ENCODE measurements around the gene ZNHIT3. TPM values are rescaled to one million over a fixed set of nuclear protein-coding genes. Genes with fewer than 3 reads are reported as not detected.

Gene ZNHIT3
- total and polyA plus RNA-seq, 2 of the 13 experiments (the other 11 are each of a cell fraction or from before 2014, with no cell fraction given), result 66.6 to 77.4 TPM

GRCh38 chr17:36482611-36483504, 3.6 kb upstream of the ZNHIT3 start:
- intact Hi-C loops (cut with micrococcal nuclease; ENCODE audit: unreplicated experiment), result no loop called here
- H3K9ac ChIP-seq (ENCODE audit: insufficient read depth, low read depth, low read length), result peak overlapping the region; percentile 34; the same call in 1 of the 2 replicates
- TF ChIP-seq ZNF558 (CRISPR knock-in tag; IDR thresholded peaks at IDR 0.05; ENCODE audit: borderline replicate concordance) (0 out of 2 replicates have a peak, but pooled peaks have one; percentile 54), SP5 (CRISPR knock-in tag; IDR thresholded peaks at IDR 0.05; ENCODE audit: borderline replicate concordance, low read depth) (0 out of 2 replicates have a peak, but pooled peaks have one; percentile 9), ATAD3A (CRISPR knock-in tag; IDR thresholded peaks at IDR 0.05) (no peak), BRF2 (CRISPR knock-in tag; IDR thresholded peaks at IDR 0.05) (peak; percentile 85; the same call in 1 of the 2 replicates), ZHX2 (IDR thresholded peaks at IDR 0.05; ENCODE audit: low read depth) (no peak), ZHX2 (CRISPR knock-in tag; IDR thresholded peaks at IDR 0.05; ENCODE audit: borderline replicate concordance) (peak; percentile 90; the same call in 1 of the 2 replicates), TGIF2 (CRISPR knock-in tag; IDR thresholded peaks at IDR 0.05) (peak; percentile 63; the same call in 1 of the 2 replicates), ZNF331 (CRISPR knock-in tag; IDR thresholded peaks at IDR 0.05) (peak; percentile 86; the same call in 1 of the 2 replicates), GTF2F1 (IDR thresholded peaks at IDR 0.05; ENCODE audit: low read length) (no peak), ZNF281 (CRISPR knock-in tag; IDR thresholded peaks at IDR 0.05; ENCODE audit: borderline replicate concordance) (peak; percentile 48; the same call in 1 of the 2 replicates), HNF4A (CRISPR knock-in tag; IDR thresholded peaks at IDR 0.05) (peak; percentile 14; the same call in 1 of the 2 replicates), TARDBP (CRISPR knock-in tag; IDR thresholded peaks at IDR 0.05) (0 out of 2 replicates have a peak, but pooled peaks have one; percentile 25), ZNF674 (CRISPR knock-in tag; IDR thresholded peaks at IDR 0.05; ENCODE audit: low read depth) (no peak)

More at GRCh38 chr17:36482611-36483504, 3.6 kb upstream of the ZNHIT3 start:
- H3K4me1 ChIP-seq (ENCODE audit: insufficient read depth, low read length), result peaks cover 28% of the 10 kb centered on the region
- peaks cover 9% of the 10 kb centered on the region for H3K79me2 ChIP-seq (ENCODE audit: insufficient read depth, low read length)
- BruUV-seq (replicated peaks), result no TSS peak
- FAIRE-seq (no peak), DNase-seq (ENCODE audit: low spot score) (peak; percentile 54), ATAC-seq (peak; percentile 82)
- peak overlapping the region; percentile 68 for H3K4me2 ChIP-seq (ENCODE audit: low read depth, low read length)
- no peaks in the 10 kb centered on the region for H4K20me1 ChIP-seq (ENCODE audit: insufficient read depth, low read length)
- WGBS (ENCODE audit: low lambda C conversion rate), result 78% methylated on average over 6 of the region's 79 CpGs
- H3K27me3 ChIP-seq (ENCODE audit: control insufficient read depth in 1 of 2, insufficient read depth in 2 of 2, low read length in 2 of 2), result peaks cover 0 to 21% of the 10 kb centered on the region in 2 experiments; a peak in 3 of 5 replicates
- no peak overlapping the region for H3K27ac ChIP-seq (ENCODE audit: extremely low read length, insufficient read depth, low read length)
- H2AFZ ChIP-seq (ENCODE audit: low read length), result peak overlapping the region; percentile 64
- no peaks in the 10 kb centered on the region for H3K36me3 ChIP-seq (replicated peaks in 1 of 2; ENCODE audit: control insufficient read depth in 1 of 2, insufficient read depth in 2 of 2, low read length in 2 of 2)
- H3K4me3 ChIP-seq (replicated peaks in 1 of 3; ENCODE audit: insufficient read depth in 1 of 3, low read depth in 2 of 3, low read length in 3 of 3), result peak overlapping the region in 1 of 3 experiments; percentile 46; a peak in 1 of 6 replicates
- ChIA-PET POLR2A (interaction anchor here (1.1 to 1.4 kb wide), 2 partner anchors 11 to 53 kb away, joined by 3 to 4 read pairs; partner anchors contain the start of gene PIGW), CTCF (ENCODE audit: low intra/inter-chr PET ratio, low total read pairs) (interaction anchor here (0.9 kb wide), 1 partner anchor 536 kb away, joined by 3 read pairs; no protein-coding TSS in a partner anchor)
- in situ Hi-C loops (cut with HindIII; ENCODE audit: extremely low pct_ligation_motif_present, low pct_unique_long_range_greater_than_20kb), result loop anchor here (25.0 kb wide), 1 partner anchor 521 kb away; no protein-coding TSS in a partner anchor
- H3K9me3 ChIP-seq (ENCODE audit: low read length), result no peaks in the 10 kb centered on the region
